SK-N-MC (cell line): Measurements from ENCODE around the gene UNG.

Source experiments
- EZH2 ChIP-seq: fragments of 200-600 bp; sonication (generic); IDR thresholded peaks from one replicate; pipeline ENCODE4 v1.6.1; 2017; ENCODE audit warnings: antibody characterized with exemption
- FOXP2 ChIP-seq: optimal IDR thresholded peaks from 2 replicates; pipeline ENCODE3; 2011; ENCODE audit warnings: mild to moderate bottlenecking, moderate library complexity; ENCODE audit not compliant: insufficient read depth; ENCODE audit errors: extremely low read length, control extremely low read depth
- POLR2AphosphoS5 ChIP-seq: IDR thresholded peaks from 2 replicates; pipeline ENCODE4 v1.6.1; 2012; ENCODE audit warnings: mild to moderate bottlenecking, low read depth, low read length, borderline replicate concordance

DNA sequence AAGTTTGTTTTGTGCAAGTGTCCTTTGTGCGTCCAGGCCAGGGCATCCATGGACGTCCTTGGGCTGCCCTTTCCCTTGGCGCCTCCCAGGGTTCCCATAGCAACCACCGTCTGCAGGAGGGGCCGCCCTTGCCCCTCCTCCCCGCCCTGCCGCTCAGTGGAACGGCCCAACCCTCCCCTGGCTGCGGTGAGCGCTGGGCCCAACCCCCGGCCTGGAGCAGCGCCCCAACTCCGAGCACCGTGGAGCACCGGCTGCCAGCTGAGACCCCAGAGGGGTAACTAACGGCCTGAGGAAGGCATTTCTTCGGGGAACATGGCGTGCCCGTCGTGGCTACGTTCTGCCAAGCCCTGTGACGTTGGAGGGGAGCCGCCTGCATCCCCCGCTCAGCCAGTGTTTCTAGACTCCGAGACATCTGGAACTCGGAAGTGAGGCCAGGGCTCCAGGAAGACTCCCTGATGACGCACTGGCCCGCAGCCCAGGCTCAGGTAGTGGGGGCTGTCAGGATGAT, 13.6 kb downstream of the UNG start:
- TF ChIP-seq POLR2AphosphoS5: peak; percentile 67; the same call in 1 of the 2 replicates
- TF ChIP-seq EZH2: no peak
- no peak for TF ChIP-seq FOXP2
